K562 treated with DMSO at 1 percent for 4 hours (cell line): ENCODE measurements around the gene LAPTM5. TPM values are rescaled to one million over a fixed set of nuclear protein-coding genes. Genes with fewer than 3 reads are reported as not detected.

Experiments
- total RNA-seq: library from RNA; unstranded; fragments of 300-600 nt; gene quantifications from 2 replicates; pipeline ENCODE4 v1.2.3, GENCODE V29; 2022; ENCODE audit not compliant: insufficient read depth

Gene LAPTM5
- total RNA-seq, result 128 and 177 TPM in 2 replicates

GRCh38 chr1:30757352-30758120 lies at the start of gene LAPTM5:
LAPTM5 (minus strand) TSS chr1:30757774; CDS start chr1:30757745, 29 bp downstream.

GRCh38 chr1:30723331-30723755 lies 34.2 kb downstream of the LAPTM5 start, which contains the start of gene MATN1:
MATN1 (minus strand) TSS chr1:30723585; CDS start chr1:30723551, 34 bp downstream.

Other genes starting within 250 kb of the LAPTM5 start
- 0.46 TPM in 1 of 2 replicates, not detected in the other for gene MATN1, start 34.2 kb downstream of the LAPTM5 start, total RNA-seq
- gene SDC3, start 151.0 kb upstream of the LAPTM5 start, total RNA-seq, result 63.5 and 65.1 TPM in 2 replicates